H1 (cell line): ENCODE measurements around the gene DIAPH2.

ENCODE experiments used
- ATF2 ChIP-seq: IDR thresholded peaks from 2 replicates; pipeline ENCODE4 v1.6.1; 2012; ENCODE audit warnings: low read length, inconsistent platforms
- BACH1 ChIP-seq: IDR thresholded peaks from 2 replicates; pipeline ENCODE4 v1.6.1; 2012; ENCODE audit warnings: low read length, improper control_type of control experiment
- BCL11A ChIP-seq, 2 experiments: IDR thresholded peaks; one replicate each; pipeline ENCODE4 v1.6.1; 2011; ENCODE audit warnings: low read depth in 2 of 2, low read length in 2 of 2, mild to moderate bottlenecking in 2 of 2
- BRCA1 ChIP-seq: IDR thresholded peaks from 2 replicates; pipeline ENCODE4 v1.6.1; 2012; ENCODE audit warnings: low read depth, low read length, improper control_type of control experiment
- CBX5 ChIP-seq: fragments of 300-800, 300-1000 bp; sonication (generic); IDR thresholded peaks from 2 replicates; pipeline ENCODE4 v1.7.1; 2016; ENCODE audit warnings: antibody characterized with exemption, low read length, low read depth
- CTCF ChIP-seq, 3 experiments: IDR thresholded peaks; 1 replicate in 2 of 3; 2 replicates in 1 of 3; pipeline versions ENCODE4 v1.5.1 to v1.6.1; 2011; ENCODE audit warnings: low read length in 3 of 3, mild to moderate bottlenecking in 3 of 3, inconsistent platforms in 2 of 3, low read depth in 1 of 3, moderate library complexity in 1 of 3; ENCODE audit not compliant: insufficient read depth in 1 of 3; ENCODE audit errors: control extremely low read depth in 1 of 3
- EP300 ChIP-seq, 2 experiments: IDR thresholded peaks; 1 replicate in 1 of 2; 2 replicates in 1 of 2; pipeline ENCODE4 v1.6.1; 2011 to 2012; ENCODE audit warnings: low read depth in 2 of 2, low read length in 2 of 2, mild to moderate bottlenecking in 2 of 2, borderline replicate concordance in 1 of 2, inconsistent platforms in 1 of 2, moderate library complexity in 1 of 2
- GABPA ChIP-seq: IDR thresholded peaks from 2 replicates; pipeline ENCODE4 v1.6.1; 2011; ENCODE audit warnings: mild to moderate bottlenecking, low read length, moderate library complexity, borderline replicate concordance; ENCODE audit not compliant: insufficient read depth
- JUND ChIP-seq: IDR thresholded peaks from 2 replicates; pipeline ENCODE4 v1.6.1; 2011; ENCODE audit warnings: mild to moderate bottlenecking, improper control_type of control experiment, low read length
- POLR2A ChIP-seq, 2 experiments: IDR thresholded peaks; 1 replicate in 1 of 2; 2 replicates in 1 of 2; pipeline ENCODE4 v1.6.1; 2011; ENCODE audit warnings: low read depth in 2 of 2, low read length in 2 of 2, mild to moderate bottlenecking in 2 of 2; ENCODE audit errors: control extremely low read depth in 1 of 2
- POLR2AphosphoS5 ChIP-seq: IDR thresholded peaks from 2 replicates; pipeline ENCODE4 v1.6.1; 2011; ENCODE audit warnings: low read depth, low read length
- RFX5 ChIP-seq: IDR thresholded peaks from 2 replicates; pipeline ENCODE4 v1.6.1; 2011; ENCODE audit warnings: low read depth, low read length, improper control_type of control experiment, borderline replicate concordance
- SIRT6 ChIP-seq: IDR thresholded peaks from one replicate; pipeline ENCODE4 v1.7.1; 2012; ENCODE audit warnings: low read length, inconsistent platforms
- USF2 ChIP-seq: IDR thresholded peaks from 2 replicates; pipeline ENCODE4 v1.6.1; 2011; ENCODE audit warnings: low read length, improper control_type of control experiment

- TF ChIP-seq GABPA (no peak), CTCF (IDR thresholded peaks at IDR 0.05; ENCODE audit: control extremely low read depth in 1 of 3, insufficient read depth in 1 of 3, low read depth in 1 of 3, low read length in 3 of 3) (no peak), BCL11A (IDR thresholded peaks at IDR 0.05; ENCODE audit: low read depth in 2 of 2, low read length in 2 of 2) (no peak), BACH1 (no peak), POLR2A (IDR thresholded peaks at IDR 0.05; ENCODE audit: control extremely low read depth in 1 of 2, low read depth in 2 of 2, low read length in 2 of 2) (no peak), ATF2 (no peak), BRCA1 (no peak), POLR2AphosphoS5 (no peak), EP300 (IDR thresholded peaks at IDR 0.05; ENCODE audit: borderline replicate concordance in 1 of 2, low read depth in 2 of 2, low read length in 2 of 2) (no peak), USF2 (no peak), CBX5 (no peak), SIRT6 (no peak), RFX5 (no peak), JUND (no peak)
Measured at GRCh38 chrX:97311066-97311778, 626.6 kb downstream of the DIAPH2 start.
